Measurements from ENCODE around the gene ARID3C.

The ARID3C gene

GRCh38 chr9:34578241-34579103 is 50.4 kb downstream of the ARID3C start:
- no peak for DNase-seq
- no peak for TF ChIP-seq CTCF (IDR thresholded peaks at IDR 0.05)
- no peak overlapping the region for H3K27ac ChIP-seq
- H3K9me3 ChIP-seq, result no peaks in the 10 kb centered on the region
- no peaks in the 10 kb centered on the region for H3K36me3 ChIP-seq
- intact Hi-C loops (cut with DNase I; ENCODE audit: low total_unique reads), result no loop called here
- H3K27me3 ChIP-seq, result peaks cover 0 to 97% of the 10 kb centered on the region in 2 donors
- peak overlapping the region; percentile 11 to 37 for H3K4me3 ChIP-seq
- peaks cover 0 to 13% (median 11%) of the 10 kb centered on the region in 4 donors for H3K4me1 ChIP-seq

- peaks cover 0 to 13% (median 11%) of the 10 kb centered on the region in 4 donors for H3K4me1 ChIP-seq
- peaks cover 0 to 92% of the 10 kb centered on the region in 2 donors for H3K27me3 ChIP-seq
- DNase-seq, result no peak
- intact Hi-C loops (cut with DNase I; ENCODE audit: low total_unique reads), result no loop called here
- no peak for TF ChIP-seq CTCF (IDR thresholded peaks at IDR 0.05)
- H3K36me3 ChIP-seq, result no peaks in the 10 kb centered on the region
- peak overlapping the region; percentile 11 to 37 for H3K4me3 ChIP-seq
- H3K27ac ChIP-seq, result no peak overlapping the region
- H3K9me3 ChIP-seq, result no peaks in the 10 kb centered on the region
These were observed 51.2 kb downstream of the ARID3C start for GRCh38 chr9:34577400-34578240.

- no peak for TF ChIP-seq CTCF (IDR thresholded peaks at IDR 0.05)
- no peak overlapping the region for H3K4me3 ChIP-seq
- H3K27me3 ChIP-seq, result peaks cover 0 to 84% of the 10 kb centered on the region in 2 donors
- intact Hi-C loops (cut with DNase I; ENCODE audit: low total_unique reads), result no loop called here
- DNase-seq, result no peak
- H3K27ac ChIP-seq, result no peak overlapping the region
- H3K36me3 ChIP-seq, result no peaks in the 10 kb centered on the region
- no peaks in the 10 kb centered on the region for H3K9me3 ChIP-seq
- H3K4me1 ChIP-seq, result peaks cover 0 to 13% (median 11%) of the 10 kb centered on the region in 4 donors
These were observed 52.1 kb downstream of the ARID3C start for GRCh38 chr9:34576597-34577399.

GRCh38 chr9:34575862-34576596 is 52.8 kb downstream of the ARID3C start:
- peaks cover 0 to 79% of the 10 kb centered on the region in 2 donors for H3K27me3 ChIP-seq
- TF ChIP-seq CTCF (IDR thresholded peaks at IDR 0.05), result no peak
- intact Hi-C loops (cut with DNase I; ENCODE audit: low total_unique reads), result no loop called here
- DNase-seq, result no peak
- no peaks in the 10 kb centered on the region for H3K36me3 ChIP-seq
- H3K4me3 ChIP-seq, result no peak overlapping the region
- no peaks in the 10 kb centered on the region for H3K9me3 ChIP-seq
- no peak overlapping the region for H3K27ac ChIP-seq
- peaks cover 0 to 13% (median 11%) of the 10 kb centered on the region in 4 donors for H3K4me1 ChIP-seq

- Histone ChIP-seq H3K27me3 (peaks cover 0 to 73% of the 10 kb centered on the region in 2 donors), H3K4me3 (no peak overlapping the region), H3K27ac (no peak overlapping the region), H3K4me1 (peaks cover 0 to 13% (median 11%) of the 10 kb centered on the region in 4 donors), H3K9me3 (no peaks in the 10 kb centered on the region), H3K36me3 (no peaks in the 10 kb centered on the region)
- no peak for TF ChIP-seq CTCF (IDR thresholded peaks at IDR 0.05)
- intact Hi-C loops (cut with DNase I; ENCODE audit: low total_unique reads), result no loop called here
- DNase-seq, result no peak
These were observed 53.6 kb downstream of the ARID3C start for GRCh38 chr9:34575241-34575640.

Data from tibial artery (tissue), 4 donors.